ENCODE data around the gene ENKD1.
A peak's percentile ranks its signal among the peaks of the same experiment; 100 is the strongest.

ENKD1 gene

DNA sequence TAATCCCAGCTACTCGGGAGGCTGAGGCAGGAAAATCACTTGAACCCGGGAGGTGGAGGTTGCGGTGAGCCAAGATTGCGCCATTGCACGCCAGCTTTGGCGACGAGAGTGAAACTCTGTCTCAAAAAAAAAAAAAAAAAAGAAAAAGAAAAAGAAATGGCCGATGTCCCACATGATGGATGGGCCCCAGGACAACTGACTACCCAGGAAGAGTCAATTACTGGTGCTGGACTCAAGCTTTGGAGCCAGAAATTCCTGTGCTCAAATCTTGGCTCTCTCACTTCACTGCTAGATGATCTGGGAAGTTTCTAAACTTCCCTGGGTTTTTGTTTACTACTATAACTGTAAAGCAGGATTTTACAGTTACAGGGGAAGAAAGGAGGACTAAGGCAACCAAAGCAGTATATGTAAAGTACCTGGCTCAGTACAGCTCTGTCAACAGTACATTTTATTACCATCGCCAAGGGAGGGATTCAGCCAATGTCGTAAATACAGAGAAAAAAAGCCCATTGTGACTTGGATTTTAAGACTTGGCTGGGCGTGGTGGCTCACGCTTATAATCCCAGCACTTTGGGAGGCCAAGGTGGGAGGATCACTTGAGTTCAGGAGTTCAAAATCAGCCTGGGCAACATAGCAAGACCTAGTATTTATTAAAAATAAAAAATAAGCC, 11.9 kb upstream of the ENKD1 start:
- DNase-seq: no peak

GRCh38 chr16:67677712-67678111, 11.2 kb upstream of the ENKD1 start:
- DNase-seq: no peak

GRCh38 chr16:67676939-67677338, 10.4 kb upstream of the ENKD1 start:
- DNase-seq: no peak

GRCh38 chr16:67676516-67676915, 10.0 kb upstream of the ENKD1 start:
- no peak for DNase-seq

- DNase-seq: no peak
Observed at GRCh38 chr16:67675999-67676398, 9.4 kb upstream of the ENKD1 start.

DNA sequence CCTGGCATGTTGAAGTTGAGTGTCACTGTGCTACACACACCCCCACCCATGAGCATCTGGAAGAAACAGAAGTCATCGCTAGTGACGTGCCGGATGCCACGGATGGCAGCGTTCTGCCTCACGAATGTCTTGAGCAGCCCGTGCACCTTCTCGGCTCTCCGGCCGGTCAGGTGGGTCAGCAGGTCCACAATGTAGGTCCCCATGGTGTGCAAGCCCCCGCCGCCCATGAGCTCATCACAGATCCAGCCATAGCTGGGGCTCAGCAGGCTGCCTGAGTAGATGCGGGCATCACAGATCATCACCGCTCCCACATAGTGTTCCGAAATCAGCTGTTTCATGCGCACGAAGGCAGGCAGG, 9.0 kb upstream of the ENKD1 start:
- no peak for DNase-seq

GRCh38 chr16:67674851-67675578, 8.5 kb upstream of the ENKD1 start:
- DNase-seq: no peak

- DNase-seq: no peak
Observed at GRCh38 chr16:67673712-67674580, 7.4 kb upstream of the ENKD1 start.

GRCh38 chr16:67672739-67673662, 6.5 kb upstream of the ENKD1 start:
- DNase-seq: peak; percentile 73

DNA sequence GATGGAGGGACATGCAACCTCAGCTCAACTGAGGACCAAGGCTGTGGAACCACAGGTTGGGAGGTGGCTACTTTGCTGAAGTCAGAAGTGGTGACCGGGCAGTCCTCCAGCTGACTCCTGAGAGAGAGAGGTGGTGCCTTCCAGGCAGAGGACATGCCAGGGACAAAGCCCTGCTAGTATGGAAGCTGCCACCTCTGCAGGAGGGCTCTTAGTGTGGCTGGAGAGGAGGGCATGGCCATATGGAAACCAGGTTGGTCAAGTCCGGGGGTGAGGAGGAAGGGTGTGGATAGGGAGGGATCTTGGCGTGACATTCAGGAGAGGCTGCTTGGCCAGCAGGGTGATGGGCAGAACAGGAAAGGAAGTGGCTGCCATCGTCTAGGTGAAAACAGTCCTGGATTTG, 5.8 kb upstream of the ENKD1 start:
- no peak for DNase-seq

DNA sequence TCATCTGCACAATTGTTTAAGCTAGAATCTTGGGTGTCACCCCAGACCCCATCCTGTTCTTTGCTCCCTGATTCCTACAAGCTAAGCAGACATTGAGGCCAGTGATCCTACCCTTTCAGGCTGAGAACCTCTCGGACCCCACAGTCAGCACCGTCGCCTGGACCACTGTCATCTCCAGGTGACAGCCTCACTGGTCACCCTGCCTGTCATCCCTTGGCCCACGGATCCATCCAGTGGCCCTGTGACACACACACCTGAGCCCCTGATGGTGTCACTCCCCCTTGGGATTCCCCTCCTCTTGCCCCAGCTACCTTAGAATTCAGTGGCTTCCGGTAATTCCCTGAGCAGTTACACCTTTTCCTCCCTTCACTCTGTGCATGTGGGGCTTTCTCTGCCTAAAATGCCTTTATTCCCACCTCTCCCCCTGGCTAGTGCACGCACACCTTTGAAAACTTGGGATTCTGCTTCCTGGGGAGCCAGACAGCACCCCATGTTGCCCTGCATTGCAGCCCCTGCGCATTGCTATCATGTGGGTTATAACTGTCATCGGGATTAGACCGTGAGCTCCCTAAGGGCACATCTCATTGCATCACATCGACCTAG, 3.0 kb upstream of the ENKD1 start:
- no peak for DNase-seq

GRCh38 chr16:67668495-67669157, 2.1 kb upstream of the ENKD1 start:
- DNase-seq: peak; percentile 48

GRCh38 chr16:67667817-67668494, 1.4 kb upstream of the ENKD1 start:
- DNase-seq: peak; percentile 99

GRCh38 chr16:67667453-67667816, 885 bp upstream of the ENKD1 start:
- no peak for DNase-seq

- DNase-seq: peak; percentile 58
Observed at GRCh38 chr16:67666032-67666551, 458 bp downstream of the ENKD1 start.

GRCh38 chr16:67665598-67665997, 952 bp downstream of the ENKD1 start:
- no peak for DNase-seq

DNA sequence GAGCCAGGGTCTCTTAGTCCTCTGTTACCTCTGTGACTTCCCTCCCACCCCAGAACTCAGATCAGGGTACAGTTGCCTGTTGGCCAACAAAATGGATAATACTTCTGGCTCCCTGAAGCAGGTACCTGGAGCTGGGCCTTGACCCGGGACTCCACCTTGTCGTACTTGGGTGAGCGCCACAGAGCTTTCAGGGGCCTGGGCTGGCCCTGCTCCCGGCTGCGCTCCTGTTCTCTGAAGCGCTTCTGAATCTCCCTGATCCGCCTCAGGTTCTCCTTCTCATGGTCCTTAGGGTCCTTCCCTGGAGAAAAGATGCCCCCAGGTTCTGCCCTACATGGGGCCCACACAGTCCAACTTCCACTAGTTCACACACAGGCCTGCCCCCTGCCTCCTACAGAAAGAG, 1.7 kb downstream of the ENKD1 start:
- no peak for DNase-seq

DNA sequence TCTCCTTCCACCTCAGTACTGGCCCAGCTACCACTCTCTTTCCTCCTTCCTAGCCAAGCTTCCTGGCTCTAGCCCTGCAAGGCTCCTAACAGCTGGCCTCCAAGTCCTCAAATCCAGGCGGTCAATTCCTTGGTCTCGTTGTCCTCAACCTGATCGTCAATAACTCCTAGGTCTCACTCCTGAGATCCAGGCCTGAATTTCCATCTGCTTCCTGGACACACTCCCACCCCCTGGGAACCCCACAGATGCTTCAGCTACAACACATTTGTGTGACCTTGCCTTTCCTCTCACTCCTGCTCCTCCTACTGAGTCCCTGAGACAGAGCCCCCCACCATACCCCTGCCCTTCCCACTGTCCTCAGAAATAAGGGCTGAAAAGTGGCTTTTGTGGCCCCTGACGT, 2.3 kb downstream of the ENKD1 start:
- DNase-seq: no peak

GRCh38 chr16:67663877-67664222, 2.7 kb downstream of the ENKD1 start:
- DNase-seq: no peak

GRCh38 chr16:67663151-67663876, 3.2 kb downstream of the ENKD1 start:
- no peak for DNase-seq

All from RPMI8226 (cell line).